Right lobe of liver (tissue), 6 donors: Measurements from ENCODE around the gene TSEN2. TPM values are rescaled to one million over a fixed set of nuclear protein-coding genes. Genes with fewer than 3 reads are reported as not detected.

Experiments
- ATAC-seq, 4 donors: fragments of 200-7000 bp; cut with Tn5 transposase; one replicate each; pipeline ENCODE4 v1.9.1; 2020; ENCODE audit warnings: mild to moderate bottlenecking in 4 of 4, moderate library complexity in 4 of 4
- DNase-seq, 3 donors: peaks; one replicate each; pipeline ENCODE4 v3.0.0-alpha.2; 2020
- H3K27ac ChIP-seq, 3 donors: fragments of 200-600 bp; one replicate each; pipeline ENCODE4 v1.8.0; 2022
- H3K27me3 ChIP-seq, 2 donors: fragments of 200-600 bp; one replicate each; pipeline ENCODE4 v1.8.0; 2022
- H3K36me3 ChIP-seq, 4 donors: fragments of 200-600 bp; sonication (generic) in 1 of 4; one replicate each; pipeline versions ENCODE4 v1.5.1 to v1.8.0; 2017 to 2022; ENCODE audit warnings: control low read depth in 1 of 4
- H3K4me1 ChIP-seq, 4 donors: fragments of 200-600 bp; sonication (generic) in 1 of 4; one replicate each; pipeline versions ENCODE4 v1.5.1 to v1.8.0; 2017 to 2022; ENCODE audit warnings: control low read depth in 1 of 4
- H3K4me3 ChIP-seq, 3 donors: fragments of 200-600 bp; one replicate each; pipeline ENCODE4 v1.8.0; 2022
- H3K9me3 ChIP-seq, 4 donors: fragments of 200-600 bp; sonication (generic) in 1 of 4; one replicate each; pipeline versions ENCODE4 v1.5.1 to v1.8.0; 2017 to 2022; ENCODE audit warnings: control low read depth in 1 of 4
- POLR2A ChIP-seq: fragments of 450-650 bp; IDR thresholded peaks from one replicate; pipeline ENCODE4 v1.6.1; 2017; ENCODE audit warnings: antibody characterized with exemption, mild to moderate bottlenecking
- WGBS: methylation state at CpG from one replicate; pipeline ENCODE4 v1.1.6; 2018; ENCODE audit warnings: low coverage, low lambda C conversion rate; ENCODE audit not compliant: insufficient coverage; ENCODE audit errors: missing lambda C conversion rate; 5-methylcytosine and 5-hydroxymethylcytosine counted together
- intact Hi-C, 2 donors: fragments of 100-400 bp; cut with DNase I; formaldehyde crosslinking; loops; one replicate each; pipeline versions ENCODE4 v1.11.2 to v1.14.1; 2022
- total RNA-seq, 6 experiments: library from RNA; depleted of rRNA in 2 of 6; stranded (reverse); fragments of >200 nt in 2 of 6; fragmentation: NEBNext Ultra II Directional in 3 of 6; extraction: Animal tissue kit (Norgen Biotek cat#: 25700) in 3 of 6; gene quantifications; one replicate each; pipeline versions ENCODE4 v1.1.0 to v1.2.4, GENCODE V29; 2016 to 2023
- TF ChIP-seq, protein P1 (sequence below), 4 donors: fragments of 200-600 bp in 3 of 4; fragments of 450-650 bp in 1 of 4; IDR thresholded peaks; one replicate each; pipeline versions ENCODE4 v1.5.1 to v1.8.0; 2016 to 2022; ENCODE audit warnings: antibody characterized with exemption in 4 of 4, mild to moderate bottlenecking in 2 of 4
- donor health status: DM: no; HTN: yes; CAD: no.
- donor health status: DM: no; HTN: no; CAD: no.
- donor health status: DM: no; HTN: no; CAD: no.
- donor health status: DM: no; HTN: yes; CAD: no.
- donor health status: DM: no; HTN: yes; CAD: no.

TSEN2 gene
- total RNA-seq, 6 experiments from 2014 or later = 4.7 to 9.2 (median 6.4) TPM

DNA sequence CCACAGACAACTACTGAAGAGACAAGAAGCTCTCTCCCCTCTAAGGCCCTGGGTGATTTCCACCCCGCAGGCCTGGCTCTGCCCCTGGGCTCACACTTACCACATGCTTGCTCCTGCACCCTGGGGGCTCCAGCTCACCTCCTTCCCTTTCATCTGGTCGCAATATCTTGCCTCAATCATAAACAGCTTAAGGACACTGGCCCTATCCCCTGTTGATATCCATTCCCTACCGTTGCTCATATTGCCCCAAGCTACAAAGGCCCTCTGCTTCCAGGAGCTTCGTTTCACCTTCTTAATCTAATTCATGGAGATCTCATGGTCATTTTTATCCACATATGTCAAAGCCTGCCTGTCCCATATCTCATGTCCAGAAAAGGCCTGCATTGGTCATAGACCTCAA lies 46.0 kb upstream of the TSEN2 start:
- no peaks in the 10 kb centered on the region for H3K36me3 ChIP-seq
- no peaks in the 10 kb centered on the region for H3K9me3 ChIP-seq
- H3K4me1 ChIP-seq = no peaks in the 10 kb centered on the region
- H3K27me3 ChIP-seq = no peaks in the 10 kb centered on the region
- H3K27ac ChIP-seq = no peak overlapping the region
- TF ChIP-seq, protein P1, sequence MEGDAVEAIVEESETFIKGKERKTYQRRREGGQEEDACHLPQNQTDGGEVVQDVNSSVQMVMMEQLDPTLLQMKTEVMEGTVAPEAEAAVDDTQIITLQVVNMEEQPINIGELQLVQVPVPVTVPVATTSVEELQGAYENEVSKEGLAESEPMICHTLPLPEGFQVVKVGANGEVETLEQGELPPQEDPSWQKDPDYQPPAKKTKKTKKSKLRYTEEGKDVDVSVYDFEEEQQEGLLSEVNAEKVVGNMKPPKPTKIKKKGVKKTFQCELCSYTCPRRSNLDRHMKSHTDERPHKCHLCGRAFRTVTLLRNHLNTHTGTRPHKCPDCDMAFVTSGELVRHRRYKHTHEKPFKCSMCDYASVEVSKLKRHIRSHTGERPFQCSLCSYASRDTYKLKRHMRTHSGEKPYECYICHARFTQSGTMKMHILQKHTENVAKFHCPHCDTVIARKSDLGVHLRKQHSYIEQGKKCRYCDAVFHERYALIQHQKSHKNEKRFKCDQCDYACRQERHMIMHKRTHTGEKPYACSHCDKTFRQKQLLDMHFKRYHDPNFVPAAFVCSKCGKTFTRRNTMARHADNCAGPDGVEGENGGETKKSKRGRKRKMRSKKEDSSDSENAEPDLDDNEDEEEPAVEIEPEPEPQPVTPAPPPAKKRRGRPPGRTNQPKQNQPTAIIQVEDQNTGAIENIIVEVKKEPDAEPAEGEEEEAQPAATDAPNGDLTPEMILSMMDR (IDR thresholded peaks at IDR 0.05) = no peak
- no peak for TF ChIP-seq POLR2A
- 93% methylated on average over 3 of the region's 4 CpGs for WGBS
- DNase-seq = no peak
- no peak overlapping the region for H3K4me3 ChIP-seq
- no peak for ATAC-seq
- intact Hi-C loops = no loop called here

DNA sequence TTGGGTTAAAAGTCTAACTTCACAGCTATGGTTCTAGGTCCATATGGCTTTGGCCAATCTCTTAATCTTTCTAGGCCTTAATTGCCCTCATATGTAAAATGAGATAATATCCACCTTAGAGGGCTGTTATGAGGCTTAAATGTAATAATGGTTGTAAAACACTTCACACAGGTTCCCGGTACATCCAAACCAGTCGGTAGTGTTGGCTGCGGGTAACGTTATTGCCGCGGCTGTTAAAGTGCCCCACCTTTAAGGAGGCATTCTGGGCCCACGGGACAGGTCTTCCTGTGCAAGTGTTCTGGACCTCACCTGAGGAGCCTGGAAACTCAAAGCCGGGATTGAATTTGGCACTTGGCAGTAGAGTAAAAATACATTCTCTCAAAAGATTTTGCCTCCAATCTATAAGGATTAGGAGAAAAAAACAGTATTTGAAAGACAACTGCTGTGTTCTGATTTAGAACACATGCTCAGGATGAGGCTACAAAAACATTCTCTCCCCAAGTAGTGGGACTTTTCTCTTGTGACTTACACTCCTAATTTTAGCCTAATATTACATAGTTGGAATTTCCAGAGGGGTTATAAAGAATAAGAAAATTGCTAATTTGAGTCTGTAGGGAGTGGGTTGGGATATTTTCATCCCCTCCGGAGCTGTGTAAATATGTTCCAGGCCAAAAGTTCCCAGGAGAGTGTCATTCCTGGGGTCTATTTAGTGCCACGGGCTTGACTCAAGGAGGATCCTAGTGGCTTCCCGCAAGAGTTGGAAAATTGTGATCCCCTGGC lies 44.9 kb upstream of the TSEN2 start:
- Histone ChIP-seq H3K4me3 (no peak overlapping the region), H3K9me3 (no peaks in the 10 kb centered on the region), H3K27me3 (no peaks in the 10 kb centered on the region), H3K4me1 (no peaks in the 10 kb centered on the region), H3K27ac (no peak overlapping the region), H3K36me3 (no peaks in the 10 kb centered on the region)
- 90% methylated on average over 7 of the region's 11 CpGs for WGBS
- intact Hi-C loops = no loop called here
- TF ChIP-seq, protein P1 (IDR thresholded peaks at IDR 0.05) = no peak
- no peak for TF ChIP-seq POLR2A
- DNase-seq = no peak
- no peak for ATAC-seq

GRCh38 chr3:12440927-12441714 lies 43.2 kb upstream of the TSEN2 start:
- TF ChIP-seq POLR2A = no peak
- TF ChIP-seq, protein P1 (IDR thresholded peaks at IDR 0.05) = no peak
- intact Hi-C loops = no loop called here
- H3K27ac ChIP-seq = no peak overlapping the region
- no peaks in the 10 kb centered on the region for H3K4me1 ChIP-seq
- peak; percentile 34 to 54 (median 42) for ATAC-seq
- 73% methylated on average over 3 of the region's 21 CpGs for WGBS
- peak in 2 of 3 donors; percentile 26 to 49 for DNase-seq
- H3K36me3 ChIP-seq = no peaks in the 10 kb centered on the region
- H3K9me3 ChIP-seq = no peaks in the 10 kb centered on the region
- no peaks in the 10 kb centered on the region for H3K27me3 ChIP-seq
- no peak overlapping the region for H3K4me3 ChIP-seq

GRCh38 chr3:12442654-12443501 lies 41.4 kb upstream of the TSEN2 start:
- intact Hi-C loops = no loop called here
- Histone ChIP-seq H3K27ac (no peak overlapping the region), H3K9me3 (no peaks in the 10 kb centered on the region), H3K4me3 (no peak overlapping the region), H3K36me3 (no peaks in the 10 kb centered on the region), H3K4me1 (no peaks in the 10 kb centered on the region), H3K27me3 (no peaks in the 10 kb centered on the region)
- DNase-seq (no peak), ATAC-seq (no peak)
- 71% methylated on average over 17 of the region's 20 CpGs for WGBS
- TF ChIP-seq, protein P1 (IDR thresholded peaks at IDR 0.05) = no peak
- TF ChIP-seq POLR2A = no peak
